GM12865 (cell line): ENCODE results near the gene GLYR1.

ENCODE experiments used
- DNase-seq: peaks from one replicate; pipeline ENCODE4 v3.0.0; 2010; ENCODE audit warnings: low read depth
- H3K4me3 ChIP-seq: 2 replicates; pipeline ENCODE4 v1.5.1; 2011; ENCODE audit warnings: mild to moderate bottlenecking, low read depth, low read length, control low read depth
- CTCF ChIP-seq: IDR thresholded peaks from 2 replicates; pipeline ENCODE4 v1.5.1; 2011; ENCODE audit warnings: low read length, control low read depth, low read depth, inconsistent platforms; ENCODE audit not compliant: insufficient read depth; ENCODE audit errors: missing control alignments

Gene GLYR1

GRCh38 chr16:4860727-4861342 is 13.7 kb upstream of the GLYR1 start:
- no peak overlapping the region for H3K4me3 ChIP-seq
- DNase-seq, result no peak
- TF ChIP-seq CTCF, result no peak

GRCh38 chr16:4859900-4860255 is 12.8 kb upstream of the GLYR1 start:
- no peak for DNase-seq
- TF ChIP-seq CTCF, result no peak
- no peak overlapping the region for H3K4me3 ChIP-seq

GRCh38 chr16:4859190-4859899 is 12.3 kb upstream of the GLYR1 start:
- no peak overlapping the region for H3K4me3 ChIP-seq
- no peak for TF ChIP-seq CTCF
- no peak for DNase-seq

- DNase-seq, result no peak
- no peak for TF ChIP-seq CTCF
- no peak overlapping the region for H3K4me3 ChIP-seq
Measured at GRCh38 chr16:4855804-4856203, 8.7 kb upstream of the GLYR1 start.

- no peak overlapping the region for H3K4me3 ChIP-seq
- TF ChIP-seq CTCF, result no peak
- DNase-seq, result no peak
Measured at GRCh38 chr16:4855371-4855770, 8.3 kb upstream of the GLYR1 start.

GRCh38 chr16:4852221-4852872 is 5.3 kb upstream of the GLYR1 start:
- TF ChIP-seq CTCF, result no peak
- no peak overlapping the region for H3K4me3 ChIP-seq
- no peak for DNase-seq
